Smooth muscle cell (in vitro differentiated cells): ENCODE data around the gene SLC9A1. TPM values are rescaled to one million over a fixed set of nuclear protein-coding genes. Genes with fewer than 3 reads are reported as not detected.

Experiments
- DNase-seq: peaks from one replicate; lab custom pipeline; 2025; ENCODE audit not compliant: unreplicated experiment; lab: John Stamatoyannopoulos, UW
- H2AFZ ChIP-seq: fragments of 200-600 bp; sonication (generic); 2 replicates; pipeline ENCODE4 v1.6.0; 2016; ENCODE audit warnings: antibody characterized with exemption, low read depth, mild to moderate bottlenecking
- H3F3A ChIP-seq: fragments of 200-600 bp; sonication (generic); 2 replicates; pipeline ENCODE4 v1.6.0; 2017; ENCODE audit warnings: antibody characterized with exemption, low read depth
- H3K27ac ChIP-seq: fragments of 200-600 bp; sonication (generic); 2 replicates; pipeline ENCODE4 v1.5.1; 2016; ENCODE audit warnings: low read depth, mild to moderate bottlenecking
- H3K27me3 ChIP-seq: fragments of 200-600 bp; sonication (generic); 2 replicates; pipeline ENCODE4 v1.6.1; 2016; ENCODE audit warnings: low read depth, mild to moderate bottlenecking
- H3K36me3 ChIP-seq: fragments of 200-600 bp; sonication (generic); 2 replicates; pipeline ENCODE4 v1.5.1; 2016; ENCODE audit warnings: low read depth
- H3K4me1 ChIP-seq: fragments of 200-600 bp; sonication (generic); 2 replicates; pipeline ENCODE4 v1.5.1; 2016; ENCODE audit warnings: low read depth
- H3K4me2 ChIP-seq: fragments of 200-600 bp; sonication (generic); 2 replicates; pipeline ENCODE4 v1.6.0; 2016; ENCODE audit warnings: mild to moderate bottlenecking
- H3K4me3 ChIP-seq: fragments of 200-600 bp; sonication (generic); 2 replicates; pipeline ENCODE4 v1.5.1; 2016; ENCODE audit warnings: mild to moderate bottlenecking
- H3K79me2 ChIP-seq: fragments of 200-600 bp; sonication (generic); 2 replicates; pipeline ENCODE4 v1.6.0; 2016; ENCODE audit warnings: low read depth, mild to moderate bottlenecking
- H3K9ac ChIP-seq: fragments of 200-600 bp; sonication (generic); 2 replicates; pipeline ENCODE4 v1.6.0; 2016; ENCODE audit warnings: low read depth
- H3K9me3 ChIP-seq: fragments of 200-600 bp; sonication (generic); replicated peaks from 2 replicates; pipeline ENCODE4 v1.5.1; 2016; ENCODE audit warnings: low read depth
- H4K20me1 ChIP-seq: fragments of 200-600 bp; sonication (generic); 2 replicates; pipeline ENCODE4 v1.6.0; 2016; ENCODE audit warnings: low read depth
- WGBS: methylation state at CpG from one replicate; pipeline ENCODE4 v1.1.7; 2016; ENCODE audit warnings: low lambda C conversion rate; 5-methylcytosine and 5-hydroxymethylcytosine counted together
- polyA plus RNA-seq: library from polyadenylated mRNA; unstranded; fragments of >200 nt; fragmentation: Nextera tagmentation; extraction: Ambion mirVana; gene quantifications from 2 replicates; pipeline ENCODE4 v1.2.1, GENCODE V29; 2016
- total RNA-seq: library from RNA; depleted of rRNA; stranded (reverse); fragments of >200 nt; gene quantifications from 2 replicates; pipeline ENCODE4 v1.2.3, GENCODE V29; 2014
- TF ChIP-seq, protein P1 (sequence below): fragments of 200-600 bp; sonication (generic); IDR thresholded peaks from 2 replicates; pipeline ENCODE4 v1.5.1; 2017; ENCODE audit warnings: borderline replicate concordance, mild to moderate bottlenecking, antibody characterized with exemption; ENCODE audit not compliant: insufficient read depth, poor library complexity, severe bottlenecking

SLC9A1 gene
- total and polyA plus RNA-seq, 2 experiments from 2014 or later, result 16.5 to 37.4 TPM

- Histone ChIP-seq H3K4me3 (no peak overlapping the region), H3K9me3 (no peaks in the 10 kb centered on the region), H3K4me2 (no peak overlapping the region), H3F3A (no peaks in the 10 kb centered on the region), H3K79me2 (no peaks in the 10 kb centered on the region), H3K36me3 (no peaks in the 10 kb centered on the region), H3K27ac (no peak overlapping the region), H3K27me3 (no peaks in the 10 kb centered on the region), H3K4me1 (no peaks in the 10 kb centered on the region), H3K9ac (no peak overlapping the region), H2AFZ (no peak overlapping the region), H4K20me1 (no peaks in the 10 kb centered on the region)
- TF ChIP-seq, protein P1, sequence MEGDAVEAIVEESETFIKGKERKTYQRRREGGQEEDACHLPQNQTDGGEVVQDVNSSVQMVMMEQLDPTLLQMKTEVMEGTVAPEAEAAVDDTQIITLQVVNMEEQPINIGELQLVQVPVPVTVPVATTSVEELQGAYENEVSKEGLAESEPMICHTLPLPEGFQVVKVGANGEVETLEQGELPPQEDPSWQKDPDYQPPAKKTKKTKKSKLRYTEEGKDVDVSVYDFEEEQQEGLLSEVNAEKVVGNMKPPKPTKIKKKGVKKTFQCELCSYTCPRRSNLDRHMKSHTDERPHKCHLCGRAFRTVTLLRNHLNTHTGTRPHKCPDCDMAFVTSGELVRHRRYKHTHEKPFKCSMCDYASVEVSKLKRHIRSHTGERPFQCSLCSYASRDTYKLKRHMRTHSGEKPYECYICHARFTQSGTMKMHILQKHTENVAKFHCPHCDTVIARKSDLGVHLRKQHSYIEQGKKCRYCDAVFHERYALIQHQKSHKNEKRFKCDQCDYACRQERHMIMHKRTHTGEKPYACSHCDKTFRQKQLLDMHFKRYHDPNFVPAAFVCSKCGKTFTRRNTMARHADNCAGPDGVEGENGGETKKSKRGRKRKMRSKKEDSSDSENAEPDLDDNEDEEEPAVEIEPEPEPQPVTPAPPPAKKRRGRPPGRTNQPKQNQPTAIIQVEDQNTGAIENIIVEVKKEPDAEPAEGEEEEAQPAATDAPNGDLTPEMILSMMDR, result no peak
- no peak for DNase-seq
- WGBS, result 43% methylated on average over 2 of the region's 3 CpGs
Measured at GRCh38 chr1:27074175-27074780, 80.6 kb downstream of the SLC9A1 start.

DNA sequence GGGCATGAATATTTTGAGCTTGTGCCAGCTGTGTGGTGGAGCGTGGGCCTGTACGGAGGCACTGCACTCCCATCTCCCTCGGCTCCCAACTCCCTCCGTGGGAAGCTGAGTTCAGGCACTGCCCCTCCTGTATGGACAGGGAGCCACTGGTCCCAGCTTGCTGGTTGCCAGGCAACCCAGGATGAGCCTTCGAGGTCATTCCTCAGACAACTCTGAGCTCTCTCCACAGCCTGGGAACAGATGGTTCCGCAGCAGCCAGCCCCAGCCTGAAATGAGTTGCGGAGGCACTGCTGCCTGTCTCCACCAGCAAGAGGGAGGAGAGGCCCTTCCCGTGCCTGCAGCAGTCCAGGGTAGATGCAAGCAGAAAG, 83.9 kb downstream of the SLC9A1 start:
- no peak overlapping the region for H3K4me2 ChIP-seq
- no peak overlapping the region for H3K27ac ChIP-seq
- no peak overlapping the region for H3K9ac ChIP-seq
- H4K20me1 ChIP-seq, result no peaks in the 10 kb centered on the region
- H3K4me3 ChIP-seq, result no peak overlapping the region
- H2AFZ ChIP-seq, result no peak overlapping the region
- no peaks in the 10 kb centered on the region for H3K27me3 ChIP-seq
- no peaks in the 10 kb centered on the region for H3K36me3 ChIP-seq
- no peaks in the 10 kb centered on the region for H3K9me3 ChIP-seq
- no peaks in the 10 kb centered on the region for H3K4me1 ChIP-seq
- no peaks in the 10 kb centered on the region for H3F3A ChIP-seq
- TF ChIP-seq, protein P1, result no peak
- DNase-seq, result no peak
- 59% methylated on average over 8 of the region's 8 CpGs for WGBS
- H3K79me2 ChIP-seq, result no peaks in the 10 kb centered on the region

GRCh38 chr1:27070390-27071048, 84.4 kb downstream of the SLC9A1 start:
- 82% methylated on average over 12 of the region's 12 CpGs for WGBS
- no peaks in the 10 kb centered on the region for H3K4me1 ChIP-seq
- no peak overlapping the region for H3K9ac ChIP-seq
- no peaks in the 10 kb centered on the region for H4K20me1 ChIP-seq
- no peak overlapping the region for H3K27ac ChIP-seq
- H3F3A ChIP-seq, result no peaks in the 10 kb centered on the region
- no peak overlapping the region for H3K4me3 ChIP-seq
- H2AFZ ChIP-seq, result no peak overlapping the region
- H3K4me2 ChIP-seq, result no peak overlapping the region
- H3K9me3 ChIP-seq, result no peaks in the 10 kb centered on the region
- H3K27me3 ChIP-seq, result no peaks in the 10 kb centered on the region
- no peak for DNase-seq
- H3K36me3 ChIP-seq, result no peaks in the 10 kb centered on the region
- TF ChIP-seq, protein P1, result no peak
- no peaks in the 10 kb centered on the region for H3K79me2 ChIP-seq

DNA sequence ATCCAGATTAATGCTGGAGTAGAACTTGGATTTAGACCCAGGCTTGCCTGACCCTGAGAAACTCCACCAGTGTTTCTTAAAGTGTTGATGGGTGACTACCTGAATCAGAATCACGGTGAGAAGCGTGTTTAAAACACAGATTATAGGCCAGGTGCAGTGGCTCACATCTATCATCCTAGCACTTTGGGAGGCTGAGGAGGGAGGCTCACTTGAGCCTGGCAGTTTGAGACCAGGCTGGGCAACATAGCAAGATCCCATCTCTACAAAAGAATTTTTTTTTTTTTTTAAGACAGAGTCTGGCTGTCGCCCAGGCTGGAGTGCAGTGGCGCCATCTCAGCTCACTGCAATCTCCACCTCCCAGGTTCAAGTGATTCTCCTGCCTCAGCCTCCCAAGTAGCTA, 86.0 kb downstream of the SLC9A1 start:
- DNase-seq, result no peak
- no peaks in the 10 kb centered on the region for H3K4me1 ChIP-seq
- H2AFZ ChIP-seq, result no peak overlapping the region
- H3K9ac ChIP-seq, result no peak overlapping the region
- no peaks in the 10 kb centered on the region for H3K27me3 ChIP-seq
- H4K20me1 ChIP-seq, result no peaks in the 10 kb centered on the region
- TF ChIP-seq, protein P1, result no peak
- H3K4me2 ChIP-seq, result no peak overlapping the region
- H3K27ac ChIP-seq, result no peak overlapping the region
- 94% methylated on average over 4 of the region's 4 CpGs for WGBS
- no peaks in the 10 kb centered on the region for H3K9me3 ChIP-seq
- no peak overlapping the region for H3K4me3 ChIP-seq
- no peaks in the 10 kb centered on the region for H3K36me3 ChIP-seq
- no peaks in the 10 kb centered on the region for H3F3A ChIP-seq
- no peaks in the 10 kb centered on the region for H3K79me2 ChIP-seq
